ENCODE measurements around the gene CMC2.

DNA sequence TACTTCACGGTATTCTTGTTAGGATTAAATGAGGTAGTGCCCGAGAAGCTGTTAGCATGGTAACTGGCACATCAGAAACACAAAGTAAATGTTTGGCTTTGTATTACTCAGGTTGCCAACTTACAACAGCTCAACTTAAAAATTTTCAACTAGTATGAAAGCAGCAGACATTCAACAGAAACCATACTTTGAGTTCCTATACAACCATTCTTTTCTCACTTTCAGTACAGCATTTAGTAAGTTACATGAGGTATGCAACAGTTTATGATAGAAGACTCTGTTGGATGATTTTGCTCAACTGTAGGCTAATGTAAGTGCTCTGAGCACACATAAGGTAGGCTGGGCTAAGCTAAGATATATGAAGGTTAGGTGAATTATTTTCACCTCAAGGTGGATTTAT, 8.0 kb upstream of the CMC2 start:
- TF ChIP-seq POLR2AphosphoS5 (IDR thresholded peaks at IDR 0.05; ENCODE audit: low read depth, low read length) (no peak), SIN3A (IDR thresholded peaks at IDR 0.05; ENCODE audit: borderline replicate concordance, insufficient read depth, low read depth, low read length) (no peak)
- TF ChIP-seq, protein P1, sequence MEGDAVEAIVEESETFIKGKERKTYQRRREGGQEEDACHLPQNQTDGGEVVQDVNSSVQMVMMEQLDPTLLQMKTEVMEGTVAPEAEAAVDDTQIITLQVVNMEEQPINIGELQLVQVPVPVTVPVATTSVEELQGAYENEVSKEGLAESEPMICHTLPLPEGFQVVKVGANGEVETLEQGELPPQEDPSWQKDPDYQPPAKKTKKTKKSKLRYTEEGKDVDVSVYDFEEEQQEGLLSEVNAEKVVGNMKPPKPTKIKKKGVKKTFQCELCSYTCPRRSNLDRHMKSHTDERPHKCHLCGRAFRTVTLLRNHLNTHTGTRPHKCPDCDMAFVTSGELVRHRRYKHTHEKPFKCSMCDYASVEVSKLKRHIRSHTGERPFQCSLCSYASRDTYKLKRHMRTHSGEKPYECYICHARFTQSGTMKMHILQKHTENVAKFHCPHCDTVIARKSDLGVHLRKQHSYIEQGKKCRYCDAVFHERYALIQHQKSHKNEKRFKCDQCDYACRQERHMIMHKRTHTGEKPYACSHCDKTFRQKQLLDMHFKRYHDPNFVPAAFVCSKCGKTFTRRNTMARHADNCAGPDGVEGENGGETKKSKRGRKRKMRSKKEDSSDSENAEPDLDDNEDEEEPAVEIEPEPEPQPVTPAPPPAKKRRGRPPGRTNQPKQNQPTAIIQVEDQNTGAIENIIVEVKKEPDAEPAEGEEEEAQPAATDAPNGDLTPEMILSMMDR (IDR thresholded peaks at IDR 0.05), result no peak

Data from Panc1 (cell line).